SK-N-SH (cell line): ENCODE results near the gene MICAL1.

Experiments
- CTCF ChIP-seq: fragments of 200-600 bp; sonication (generic); IDR thresholded peaks from 2 replicates; pipeline ENCODE4 v1.6.1; 2017; ENCODE audit warnings: antibody characterized with exemption, mild to moderate bottlenecking, moderate library complexity
- GABPA ChIP-seq: IDR thresholded peaks from 2 replicates; pipeline ENCODE4 v1.4.0; 2012; ENCODE audit warnings: low read depth, mild to moderate bottlenecking
- GATA2 ChIP-seq: sonication (generic); formaldehyde crosslinking; IDR thresholded peaks from 2 replicates; pipeline ENCODE4 v1.5.0; 2020; ENCODE audit warnings: mild to moderate bottlenecking, missing genetic modification reagents
- MAX ChIP-seq: IDR thresholded peaks from 2 replicates; pipeline ENCODE4 v1.4.0; 2012; ENCODE audit warnings: low read depth
- RCOR1 ChIP-seq: fragments of 150-350 bp; IDR thresholded peaks from 2 replicates; pipeline ENCODE4 v1.6.1; 2017; ENCODE audit warnings: antibody characterized with exemption, low read length
- RFX5 ChIP-seq: IDR thresholded peaks from 2 replicates; pipeline ENCODE4 v1.6.1; 2012; ENCODE audit warnings: mild to moderate bottlenecking, improper control_type of control experiment, low read length

- TF ChIP-seq GABPA (no peak), CTCF (no peak), RFX5 (no peak), GATA2 (CRISPR knock-in tag) (no peak), RCOR1 (no peak), MAX (no peak)
Measured at GRCh38 chr6:109417646-109418045, 37.9 kb downstream of the MICAL1 start.
